GM18951 (cell line): ENCODE measurements around the gene NDST1.

ENCODE experiments used
- POLR2A ChIP-seq: IDR thresholded peaks from 4 replicates; pipeline ENCODE4 v1.6.1; 2011; ENCODE audit warnings: mild to moderate bottlenecking; ENCODE audit not compliant: insufficient read length, insufficient read depth; ENCODE audit errors: extremely low read depth
- in situ Hi-C: fragments of 300-500 bp; cut with MboI; formaldehyde crosslinking; loops from one replicate; pipeline ENCODE4 v1.12.0; 2022; ENCODE audit warnings: low sequenced_read_pairs, mixed read lengths, inconsistent platforms; ENCODE audit not compliant: unreplicated experiment

Gene NDST1

DNA sequence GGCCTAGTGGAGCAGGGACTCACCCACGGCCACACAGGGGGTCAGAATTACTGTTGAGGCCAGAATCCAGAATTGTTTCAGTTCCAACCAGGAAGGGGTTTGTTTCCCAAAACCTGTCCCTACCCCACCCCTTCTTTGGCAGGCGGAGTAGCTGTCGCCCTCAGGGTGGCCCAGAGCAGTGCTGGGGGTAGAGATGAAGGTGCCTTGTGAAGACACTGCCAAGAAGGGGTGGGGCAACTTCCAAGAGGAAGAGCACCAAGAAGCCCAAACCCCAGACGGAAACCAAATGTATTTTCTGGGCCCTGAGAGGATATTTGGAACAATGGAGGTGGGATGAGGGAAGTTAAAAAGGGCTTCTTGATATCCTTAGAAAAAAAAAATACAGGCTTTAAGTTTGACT lies 11.4 kb upstream of the NDST1 start:
- TF ChIP-seq POLR2A = no peak
- in situ Hi-C loops = no loop called here

DNA sequence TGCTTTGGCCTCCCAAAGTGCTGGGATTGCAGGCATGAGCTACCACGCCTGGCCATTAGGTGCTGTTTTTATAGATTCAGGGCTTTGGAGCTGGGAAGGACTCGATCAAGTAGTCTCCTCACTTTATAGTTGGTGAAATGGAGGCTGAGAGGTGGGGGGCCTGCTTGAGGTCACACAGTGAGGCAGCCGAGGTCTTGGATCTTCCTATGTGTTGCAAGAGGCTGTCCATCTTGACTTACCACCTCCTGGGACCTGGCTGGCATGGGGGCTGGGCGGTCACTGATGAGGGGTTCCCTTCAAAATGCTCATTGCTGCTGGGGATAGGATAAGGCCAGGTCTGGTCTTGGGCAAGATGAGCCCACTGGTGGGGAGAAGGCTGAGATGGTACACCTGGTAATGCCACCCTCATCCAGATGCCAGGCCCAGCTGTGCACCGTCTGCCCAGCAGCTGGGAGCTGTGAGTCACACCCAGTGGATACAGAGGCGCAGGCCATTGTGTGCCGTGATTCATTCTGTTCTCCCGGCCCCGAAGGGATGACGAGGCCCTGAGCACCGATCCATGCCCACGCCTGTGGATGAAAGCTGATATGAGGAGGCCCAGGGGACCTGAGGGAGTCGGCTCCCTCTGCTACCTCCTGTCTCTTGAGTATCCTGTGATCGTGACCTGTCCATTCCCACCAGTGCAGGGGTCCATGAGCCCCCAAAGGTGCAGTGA lies 10.5 kb upstream of the NDST1 start:
- in situ Hi-C loops = no loop called here
- TF ChIP-seq POLR2A = no peak

DNA sequence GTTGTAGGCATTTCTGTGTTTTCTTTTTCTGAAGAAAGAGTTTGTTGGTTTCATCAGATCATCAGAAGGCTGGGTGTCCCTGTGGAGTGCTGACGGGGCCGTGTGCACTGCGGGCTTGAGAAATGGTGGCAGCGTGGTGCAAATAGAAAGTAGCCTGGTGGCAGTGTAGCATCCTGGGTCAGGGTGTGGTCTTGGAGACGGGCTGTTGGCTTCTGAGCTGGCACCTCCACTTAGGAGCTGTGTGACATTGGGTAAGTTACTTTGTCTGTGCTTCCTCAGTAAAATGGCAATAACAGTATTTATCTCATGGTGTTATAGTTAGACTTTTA lies 10.0 kb upstream of the NDST1 start:
- TF ChIP-seq POLR2A = no peak
- in situ Hi-C loops = no loop called here

DNA sequence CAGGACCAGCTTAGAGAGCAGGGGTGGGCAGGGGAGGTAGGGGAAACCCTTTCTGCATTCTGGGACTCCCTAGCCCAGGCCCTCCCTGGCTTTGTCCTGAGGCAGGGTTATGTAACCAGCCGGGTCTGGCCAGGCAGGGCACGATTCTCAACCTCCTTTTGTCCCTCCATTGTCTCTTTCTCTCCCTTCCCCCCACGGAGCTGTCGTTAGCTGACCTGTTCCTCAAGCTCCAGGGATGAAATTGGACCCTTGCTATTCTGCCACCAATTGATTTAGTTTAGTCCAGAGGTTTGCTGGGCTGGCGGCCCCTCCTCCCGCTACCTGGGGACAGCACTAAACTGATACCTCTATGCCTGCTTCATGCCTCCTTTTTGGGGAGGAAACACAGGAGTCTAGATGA lies 9.4 kb upstream of the NDST1 start:
- in situ Hi-C loops = no loop called here
- no peak for TF ChIP-seq POLR2A

DNA sequence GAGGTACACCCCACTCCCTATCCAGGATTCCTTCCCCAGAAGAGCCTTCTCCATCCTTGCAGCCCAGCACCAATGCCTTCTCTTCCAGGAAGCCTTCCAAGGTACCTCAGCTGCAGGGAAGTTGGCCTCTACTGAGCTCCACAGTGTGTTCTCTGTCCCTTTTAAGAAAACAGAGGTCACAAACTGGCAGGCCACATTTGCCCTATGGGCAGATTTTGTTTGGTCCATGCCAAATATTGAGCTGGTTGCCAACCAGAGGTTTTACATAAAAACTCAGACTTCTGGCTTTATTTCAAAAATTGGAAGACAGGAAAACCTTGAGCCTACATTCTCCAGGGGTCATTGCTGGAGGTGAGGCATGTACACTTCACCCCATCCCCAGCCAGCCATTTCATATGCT lies 9.0 kb upstream of the NDST1 start:
- in situ Hi-C loops = no loop called here
- no peak for TF ChIP-seq POLR2A

DNA sequence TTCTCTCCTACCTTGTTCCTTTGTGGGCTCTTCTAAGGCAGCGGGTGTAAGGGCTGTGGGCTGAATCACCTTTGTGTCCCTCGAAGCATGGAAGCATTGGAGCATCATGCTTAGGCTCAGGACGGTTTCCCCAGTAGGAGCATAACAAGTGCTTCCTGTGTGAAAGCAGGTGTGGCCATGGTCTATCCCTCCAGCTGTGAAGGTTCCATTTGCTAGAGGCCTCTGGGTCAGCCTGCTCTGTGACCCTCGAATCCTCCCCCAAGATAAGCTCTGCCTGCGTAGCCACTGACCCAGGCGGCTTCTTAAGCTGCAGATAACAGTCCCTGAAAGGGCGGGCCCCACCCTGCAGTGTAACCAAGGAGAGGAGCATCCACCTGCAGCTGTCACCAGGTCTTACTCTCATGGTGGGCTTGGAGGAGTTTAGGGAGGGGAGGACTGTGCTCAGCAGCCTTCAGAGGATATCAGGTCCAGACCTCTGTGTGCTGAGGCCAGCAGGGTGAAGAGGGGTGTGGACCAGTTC lies 8.4 kb upstream of the NDST1 start:
- in situ Hi-C loops = no loop called here

DNA sequence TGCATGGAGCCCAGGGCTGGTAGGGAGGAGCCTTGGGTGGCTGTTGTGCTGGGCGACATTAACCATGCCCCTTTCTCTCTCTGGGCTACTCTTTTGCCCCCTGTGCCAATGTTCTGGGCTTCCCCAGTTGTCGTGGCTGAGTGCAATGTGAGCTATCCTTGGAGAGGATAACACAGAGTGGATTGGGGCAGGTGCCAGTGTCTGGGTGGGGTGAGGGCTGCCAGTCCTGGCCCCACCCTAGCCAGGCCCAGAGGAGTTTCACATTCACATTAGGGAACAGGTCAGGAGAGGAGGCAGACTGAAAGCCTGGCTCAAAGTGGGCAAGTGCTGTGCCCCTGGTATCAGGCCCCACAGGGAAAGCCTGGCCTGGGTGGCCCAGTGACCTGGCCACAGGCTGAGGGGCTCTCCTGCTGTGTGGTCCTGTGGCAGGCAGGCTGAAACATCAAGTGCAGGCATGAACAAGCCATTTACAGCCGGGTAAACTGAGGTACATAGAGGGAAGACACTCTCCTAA lies 7.5 kb upstream of the NDST1 start:
- no peak for TF ChIP-seq POLR2A
- in situ Hi-C loops = no loop called here

More for the DNA sequence above, 8.4 kb upstream of the NDST1 start:
- TF ChIP-seq POLR2A = no peak

DNA sequence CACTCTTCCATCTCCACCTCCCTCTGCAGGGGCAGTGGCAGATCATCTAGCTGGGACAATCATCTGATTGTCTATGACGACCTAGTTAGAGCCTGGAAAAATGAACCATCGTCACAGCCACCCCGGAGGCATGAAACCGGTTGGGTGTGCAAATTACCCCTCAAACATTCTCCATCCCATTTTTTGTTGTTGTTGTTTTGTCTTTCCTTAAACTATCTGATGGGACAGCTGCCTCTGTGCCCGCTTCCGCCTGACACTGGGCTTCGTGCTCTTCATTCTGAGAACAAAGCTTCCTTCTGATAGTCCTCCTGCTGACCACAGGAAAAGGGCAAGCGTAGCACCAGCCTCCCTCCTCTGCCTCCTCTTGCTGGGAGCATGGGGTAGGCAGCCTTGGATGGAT lies 7.0 kb upstream of the NDST1 start:
- in situ Hi-C loops = no loop called here
- TF ChIP-seq POLR2A = no peak

DNA sequence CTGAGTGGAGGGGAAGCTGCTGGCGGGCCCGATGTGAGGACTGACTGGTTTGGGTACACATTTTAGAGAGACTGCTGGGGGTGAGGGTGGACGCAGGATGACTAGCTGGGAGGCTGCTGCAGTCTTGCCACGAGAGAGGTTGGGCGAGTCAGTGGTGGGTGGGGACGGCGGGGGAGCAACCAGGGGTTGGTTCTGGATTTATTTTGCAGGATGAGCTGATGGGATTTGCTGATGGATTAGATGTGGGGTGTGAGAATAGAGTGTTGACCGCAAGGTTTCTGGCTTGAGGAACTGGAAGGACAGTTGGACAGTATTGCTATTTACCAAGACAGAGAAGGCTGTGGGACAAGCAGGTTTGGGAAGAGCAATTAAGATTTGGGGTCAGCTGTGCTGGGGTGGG lies 5.8 kb upstream of the NDST1 start:
- in situ Hi-C loops = no loop called here
- no peak for TF ChIP-seq POLR2A

DNA sequence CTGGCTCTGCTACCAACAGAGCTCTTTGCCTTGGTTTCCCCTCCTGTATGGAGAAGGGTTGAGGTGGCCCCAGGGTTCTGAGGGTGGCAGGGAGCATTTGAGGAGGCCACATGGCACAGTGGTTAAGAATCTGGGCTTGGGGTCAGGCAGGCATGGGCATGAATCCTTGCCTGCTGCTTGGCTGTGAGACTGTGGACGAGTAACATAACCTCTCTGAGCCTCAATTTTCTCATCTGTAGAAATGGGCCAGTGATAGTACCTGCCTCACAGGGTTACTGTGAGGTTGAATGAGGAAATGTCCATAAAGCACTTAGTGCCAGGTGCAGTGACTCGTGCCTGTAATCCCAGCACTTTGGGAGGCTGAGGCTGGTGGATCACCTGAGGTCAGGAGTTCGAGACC lies 5.1 kb upstream of the NDST1 start:
- in situ Hi-C loops = no loop called here

DNA sequence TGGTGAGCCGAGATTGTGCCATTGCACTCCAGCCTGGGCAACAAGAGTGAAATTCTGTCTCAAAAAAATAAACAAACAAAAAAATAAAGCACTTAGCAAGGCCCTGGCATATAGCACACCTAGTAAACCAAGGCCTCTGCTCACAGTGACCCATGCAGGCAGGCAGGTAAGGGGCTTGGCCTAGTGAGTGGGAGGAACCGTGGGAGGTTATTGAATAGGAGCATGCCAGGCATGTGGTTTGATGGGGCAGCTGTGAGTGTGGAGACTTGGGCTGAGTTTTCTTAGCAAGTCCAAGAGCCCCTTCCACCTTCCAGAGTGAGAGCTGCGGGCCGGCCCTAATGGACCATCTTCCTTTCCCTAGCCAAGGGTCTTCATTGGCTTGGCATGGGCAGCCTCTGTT lies 4.5 kb upstream of the NDST1 start:
- in situ Hi-C loops = no loop called here
- TF ChIP-seq POLR2A = no peak

More for the DNA sequence above, 5.1 kb upstream of the NDST1 start:
- TF ChIP-seq POLR2A = no peak

DNA sequence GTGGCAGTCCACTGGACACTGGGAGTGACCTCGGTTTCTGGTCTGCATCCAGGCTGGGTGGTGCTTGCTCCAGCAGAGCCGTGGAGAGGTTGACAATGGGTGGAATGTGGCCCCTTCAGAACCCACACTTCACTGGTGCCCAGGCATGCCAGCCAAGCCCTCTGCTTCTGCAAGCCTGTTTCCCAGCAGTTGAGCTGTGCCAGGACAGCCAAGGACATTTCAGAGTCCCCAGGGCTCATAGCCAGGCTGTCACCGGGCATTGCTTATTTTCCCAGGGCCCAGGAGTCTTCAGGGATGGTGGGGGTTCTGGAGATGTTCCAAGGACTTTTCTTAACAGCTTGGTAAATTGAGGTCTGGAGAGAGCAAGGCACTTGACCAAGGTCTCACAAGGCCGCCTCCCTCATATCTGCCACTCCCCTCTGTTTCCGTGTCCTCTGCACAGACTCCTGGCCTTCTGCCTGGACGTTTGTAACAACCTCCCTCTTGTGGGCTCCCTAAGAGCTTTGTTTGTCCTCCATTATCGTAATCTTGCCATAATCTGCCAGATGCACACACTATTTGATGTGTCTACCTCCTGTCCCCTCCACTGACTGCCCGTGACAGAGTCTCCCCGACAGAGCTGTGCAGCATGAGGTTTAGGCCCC lies 3.8 kb upstream of the NDST1 start:
- in situ Hi-C loops = no loop called here
- no peak for TF ChIP-seq POLR2A

DNA sequence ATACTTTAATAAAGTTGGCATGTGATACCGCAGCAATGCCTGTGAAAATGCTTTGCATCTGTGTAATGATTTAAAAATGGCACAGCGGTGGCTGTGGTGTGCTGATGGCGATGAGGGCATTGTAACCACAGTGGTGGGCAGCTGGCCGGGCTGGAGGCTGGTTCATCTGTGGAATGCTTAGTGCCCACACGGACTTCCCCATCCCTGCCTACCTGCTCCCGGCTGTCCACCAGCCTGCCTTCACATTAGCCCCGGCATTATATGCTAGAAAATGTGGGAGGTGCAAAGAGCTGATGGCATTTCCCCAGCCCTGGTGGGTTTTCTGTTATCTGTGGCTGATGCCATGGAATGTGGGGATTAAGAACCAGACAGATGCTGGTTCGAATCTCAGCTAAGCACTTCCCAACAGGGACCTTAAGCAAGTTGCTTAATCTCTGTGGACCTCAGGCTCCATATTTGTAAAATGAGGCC lies 2.9 kb upstream of the NDST1 start:
- in situ Hi-C loops = no loop called here
- no peak for TF ChIP-seq POLR2A

DNA sequence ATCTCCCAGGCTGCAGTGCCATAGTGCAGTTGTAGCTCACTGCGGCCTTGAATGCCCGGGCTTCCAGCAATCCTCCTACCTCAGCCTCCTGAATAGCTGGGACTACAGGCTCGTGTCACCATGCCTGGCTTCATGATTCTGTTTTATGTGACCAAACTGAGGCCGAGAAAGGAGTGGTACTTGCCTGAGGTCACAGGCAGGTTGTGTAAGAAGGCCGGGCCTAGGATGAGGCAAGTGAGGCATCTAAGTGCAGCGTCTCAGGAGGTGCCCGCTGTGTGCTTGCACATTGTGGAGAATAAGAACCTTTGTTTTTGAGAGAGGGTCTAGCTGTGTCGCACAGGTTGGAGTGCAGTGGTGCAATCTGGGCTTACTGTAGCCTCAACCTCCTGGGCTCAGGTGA lies 2.1 kb upstream of the NDST1 start:
- no peak for TF ChIP-seq POLR2A
- in situ Hi-C loops = no loop called here
